ENCODE results near the gene SERPINE1. TPM values are rescaled to one million over a fixed set of nuclear protein-coding genes. Genes with fewer than 3 reads are reported as not detected.
"Not testable (repeated sequence)": the region's sequence is repeated elsewhere in the genome, so short reads cannot be mapped to it uniquely, and the experiment has no call there.

SERPINE1 gene
- total RNA-seq, 1 donor from 2014 or later, result 289 TPM

GRCh38 chr7:101102026-101102425, 24.9 kb upstream of the SERPINE1 start:
- no peak for DNase-seq

DNA sequence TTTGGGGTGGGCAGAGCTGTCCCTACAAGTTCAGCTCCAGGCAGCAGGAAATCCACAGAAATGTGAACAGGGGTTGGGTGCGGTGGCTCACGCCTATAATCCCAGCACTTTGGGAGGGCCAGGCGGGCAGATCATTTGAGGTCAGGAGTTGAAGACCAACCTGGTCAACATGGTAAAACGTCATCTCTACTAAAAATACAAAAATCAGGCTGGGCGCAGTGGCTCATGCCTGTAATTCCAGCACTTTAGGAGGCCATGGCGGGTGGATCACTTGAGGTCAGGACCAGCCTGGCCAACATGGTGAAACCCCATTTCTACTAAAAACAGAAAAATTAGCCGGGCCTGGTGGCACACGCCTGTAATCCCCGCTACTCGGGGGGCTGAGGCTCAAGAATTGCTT, 23.2 kb upstream of the SERPINE1 start:
- DNase-seq, result not testable (repeated sequence)

DNA sequence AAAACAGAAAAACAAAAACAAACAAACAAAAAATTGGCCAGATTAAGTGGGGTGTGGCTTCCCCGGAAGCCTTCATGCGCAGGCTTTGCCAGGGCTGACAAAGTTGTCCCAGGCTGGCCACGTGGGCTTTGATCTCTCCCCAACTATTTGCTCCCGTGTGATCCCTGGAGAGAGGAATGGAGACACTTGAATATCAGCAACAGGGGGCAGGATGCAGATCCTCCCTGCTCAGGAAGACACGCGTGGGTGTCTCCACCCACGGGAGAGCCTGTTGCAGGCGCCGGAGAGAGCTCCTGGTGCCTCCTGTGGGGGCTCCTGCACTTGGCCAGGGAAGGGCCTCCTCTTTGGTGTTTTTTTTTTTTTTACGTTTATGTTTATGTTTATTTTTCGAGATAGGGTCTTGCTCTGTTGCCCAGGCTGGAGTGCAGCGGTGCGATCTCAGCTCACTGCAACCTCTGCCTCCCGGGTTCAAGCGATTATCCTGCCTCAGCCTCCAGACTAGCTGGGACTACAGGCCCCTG, 22.7 kb upstream of the SERPINE1 start:
- DNase-seq, result peak; percentile 50

GRCh38 chr7:101104799-101105198, 22.1 kb upstream of the SERPINE1 start:
- DNase-seq, result peak; percentile 65

DNA sequence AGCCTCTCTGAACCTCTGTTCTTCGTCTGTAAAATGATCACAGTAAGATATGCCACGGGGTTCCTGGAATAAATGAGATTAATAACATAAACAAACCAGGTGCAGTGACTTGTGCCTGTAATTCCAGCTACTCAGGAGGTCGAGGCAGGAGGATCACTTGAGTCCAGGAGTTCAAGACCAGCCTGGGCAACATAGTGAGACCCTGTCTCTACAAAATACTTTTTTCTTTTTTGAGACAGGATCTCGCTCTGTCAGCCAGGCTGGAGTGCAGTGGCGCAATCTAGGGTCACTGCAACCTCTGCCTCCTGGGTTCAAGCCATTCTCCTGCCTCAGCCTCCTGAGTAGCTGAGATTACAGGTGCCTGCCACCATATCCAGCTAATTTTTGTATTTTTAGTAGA, 21.7 kb upstream of the SERPINE1 start:
- DNase-seq, result not testable (repeated sequence)

DNA sequence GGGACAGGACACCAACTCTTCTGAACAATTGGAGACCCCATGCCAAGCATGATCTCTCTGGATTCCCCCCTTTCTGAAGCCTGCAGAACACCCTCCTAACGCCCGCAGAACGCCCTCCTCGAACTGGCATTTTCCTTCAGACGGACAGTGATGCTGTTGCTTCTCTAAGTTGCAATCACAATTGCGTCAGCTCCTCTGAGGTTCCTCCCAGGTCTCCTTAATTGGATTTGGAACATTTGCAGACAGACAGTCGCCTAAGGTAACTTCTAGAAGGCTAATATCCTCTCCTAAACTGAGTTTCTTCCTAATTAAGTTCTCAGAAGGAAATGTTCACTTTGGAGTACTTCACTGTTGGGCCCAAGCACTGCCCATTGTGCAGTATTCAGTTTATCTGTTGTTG, 20.5 kb upstream of the SERPINE1 start:
- DNase-seq, result no peak

- DNase-seq, result peak; percentile 96
Measured at GRCh38 chr7:101108330-101108857, 18.5 kb upstream of the SERPINE1 start.

GRCh38 chr7:101108961-101109360, 17.9 kb upstream of the SERPINE1 start:
- DNase-seq, result peak; percentile 65

DNA sequence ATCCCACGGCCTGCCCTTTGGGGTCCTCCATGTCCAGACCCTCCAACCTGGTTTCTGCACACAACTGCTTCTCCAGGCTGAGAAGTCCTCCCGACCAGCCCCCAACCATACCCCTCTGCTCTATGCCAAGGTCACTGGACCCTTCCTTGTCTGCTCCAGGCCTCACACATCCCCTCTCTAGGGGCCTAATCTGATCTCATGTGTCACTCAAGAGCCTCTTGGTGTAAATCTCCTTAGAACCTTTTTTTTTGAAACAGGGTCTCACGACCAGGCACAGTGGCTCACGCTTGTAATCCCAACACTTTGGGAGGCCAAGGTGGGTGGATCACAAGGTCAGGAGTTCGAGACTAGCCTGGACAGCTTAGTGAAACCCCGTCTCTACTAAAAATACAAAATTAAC, 17.5 kb upstream of the SERPINE1 start:
- no peak for DNase-seq

DNA sequence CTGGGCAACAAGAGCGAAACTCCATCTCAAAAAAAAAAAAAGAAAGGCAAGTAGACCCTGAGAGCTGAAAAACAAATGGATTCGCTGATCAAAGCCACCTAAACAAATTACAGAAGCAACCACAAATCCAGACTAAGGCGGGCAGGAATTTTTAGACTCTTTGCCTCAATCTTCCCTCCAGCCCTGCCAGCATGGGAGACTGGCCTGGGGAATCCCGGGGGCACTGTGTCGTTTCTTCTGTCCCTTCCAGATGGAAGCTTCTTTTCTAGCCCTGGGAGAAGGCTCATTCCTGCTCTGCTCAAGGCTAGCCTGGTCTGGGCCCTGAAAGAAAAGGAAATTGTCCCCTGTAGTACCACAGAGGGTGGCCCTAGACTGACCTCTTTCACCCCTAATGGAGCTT, 15.6 kb upstream of the SERPINE1 start:
- DNase-seq, result no peak

- DNase-seq, result peak; percentile 99
Measured at GRCh38 chr7:101112233-101112632, 14.7 kb upstream of the SERPINE1 start.

DNA sequence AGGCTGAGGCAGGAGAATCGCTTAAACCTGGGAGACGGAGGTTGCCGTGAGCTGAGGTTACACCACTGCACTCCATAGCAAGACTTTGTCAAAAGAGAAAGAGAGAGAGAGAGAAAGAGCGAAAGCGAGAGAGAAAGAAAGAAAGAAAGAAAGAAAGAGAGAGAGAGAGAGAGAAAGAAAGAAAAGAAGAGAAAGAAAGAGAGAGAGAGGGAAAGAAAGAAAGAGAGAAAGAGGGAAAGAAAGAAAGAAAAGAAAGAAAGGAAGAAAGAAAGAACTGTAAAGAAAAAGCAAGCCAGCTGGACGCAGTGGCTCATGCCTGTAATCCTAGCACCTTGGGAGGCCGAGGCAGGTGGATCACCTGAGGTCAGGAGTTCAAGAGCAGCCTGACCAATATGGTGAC, 13.8 kb upstream of the SERPINE1 start:
- DNase-seq, result not testable (repeated sequence)

DNA sequence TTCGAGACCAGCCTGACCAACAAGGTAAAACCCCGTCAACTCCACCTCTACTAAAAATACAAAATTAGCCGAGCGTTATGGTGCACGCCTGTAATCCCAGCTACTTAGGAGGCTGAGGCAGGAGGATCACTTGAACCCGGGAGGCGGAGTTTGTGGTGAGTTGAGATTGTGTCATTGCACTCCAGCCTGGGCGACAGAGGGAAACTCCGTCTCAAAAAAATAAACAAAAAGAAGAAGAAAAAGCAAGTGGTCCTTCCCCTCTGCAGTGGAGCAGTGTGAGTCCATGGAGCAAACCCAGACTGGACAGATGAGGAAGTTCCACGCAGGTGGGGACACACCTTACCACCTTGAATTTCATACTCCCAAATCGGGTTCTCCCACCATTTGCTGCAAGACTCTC, 13.1 kb upstream of the SERPINE1 start:
- DNase-seq, result no peak

GRCh38 chr7:101114492-101114891, 12.4 kb upstream of the SERPINE1 start:
- DNase-seq, result no peak

GRCh38 chr7:101115215-101115614, 11.7 kb upstream of the SERPINE1 start:
- no peak for DNase-seq

DNA sequence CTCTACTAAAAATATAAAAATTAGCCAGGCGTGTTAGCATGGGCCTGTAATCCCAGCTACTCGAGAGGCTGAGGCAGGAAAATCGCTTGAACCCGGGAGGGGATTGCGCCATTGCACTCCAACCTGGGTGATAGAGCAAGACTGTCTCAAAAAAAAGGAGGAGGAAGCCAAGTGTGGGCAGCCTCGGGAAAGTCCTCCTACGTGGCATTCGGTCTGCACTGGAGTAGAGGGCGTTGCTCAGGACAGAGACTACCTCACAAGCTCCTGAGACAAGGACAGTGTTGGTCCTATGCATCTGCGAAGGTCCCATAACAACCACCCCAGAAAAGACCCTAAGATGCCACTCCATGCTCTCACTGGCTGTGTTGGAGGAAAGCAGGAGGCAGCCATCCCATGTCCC, 10.0 kb upstream of the SERPINE1 start:
- DNase-seq, result peak; percentile 23

DNA sequence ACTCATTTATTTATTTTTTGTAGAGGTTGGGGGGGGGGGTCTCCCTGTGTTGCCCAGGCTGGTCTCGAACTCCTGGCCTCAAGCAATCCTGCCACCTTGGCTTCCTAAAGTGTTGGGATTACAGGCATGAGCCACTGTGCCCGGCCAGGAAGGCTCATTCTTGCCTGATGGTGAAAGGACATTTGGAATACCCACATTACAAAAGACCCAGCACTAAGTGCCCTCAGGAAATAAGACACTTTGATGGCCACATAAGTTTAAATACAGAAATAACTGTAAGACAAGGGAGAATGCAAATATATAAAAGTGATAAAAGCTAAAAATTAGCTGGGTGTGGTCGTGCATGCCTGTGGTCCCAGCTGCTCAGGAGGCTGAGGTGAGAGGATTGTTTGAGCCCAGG, 8.0 kb upstream of the SERPINE1 start:
- DNase-seq, result no peak

- DNase-seq, result peak; percentile 39
Measured at GRCh38 chr7:101119876-101120275, 7.0 kb upstream of the SERPINE1 start.

GRCh38 chr7:101120315-101120714, 6.6 kb upstream of the SERPINE1 start:
- DNase-seq, result no peak

- DNase-seq, result not testable (repeated sequence)
Measured at GRCh38 chr7:101121631-101121990, 5.3 kb upstream of the SERPINE1 start.

GRCh38 chr7:101121991-101122932, 4.6 kb upstream of the SERPINE1 start:
- peak; percentile 97 for DNase-seq

GRCh38 chr7:101122933-101123702, 3.8 kb upstream of the SERPINE1 start:
- DNase-seq, result no peak

DNA sequence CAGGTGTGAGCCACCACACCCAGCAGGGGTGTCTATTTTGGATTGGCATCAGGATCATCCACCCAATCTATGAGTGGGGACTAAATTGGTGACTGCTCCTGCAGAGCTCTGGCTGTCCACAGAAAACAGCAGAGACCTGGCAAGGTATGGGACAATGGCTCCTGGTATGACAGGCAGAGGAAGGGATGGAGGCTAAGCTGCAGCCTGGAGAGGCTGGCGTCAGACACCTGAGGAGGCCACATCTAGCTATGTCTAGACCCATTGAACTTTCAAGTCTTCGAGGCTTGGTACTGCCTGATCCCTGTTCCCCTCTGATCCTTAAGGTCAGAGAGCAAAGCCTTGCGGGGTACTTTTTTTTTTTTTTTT, 3.2 kb upstream of the SERPINE1 start:
- DNase-seq, result no peak
